ENCODE measurements around the gene UBN2.

DNA sequence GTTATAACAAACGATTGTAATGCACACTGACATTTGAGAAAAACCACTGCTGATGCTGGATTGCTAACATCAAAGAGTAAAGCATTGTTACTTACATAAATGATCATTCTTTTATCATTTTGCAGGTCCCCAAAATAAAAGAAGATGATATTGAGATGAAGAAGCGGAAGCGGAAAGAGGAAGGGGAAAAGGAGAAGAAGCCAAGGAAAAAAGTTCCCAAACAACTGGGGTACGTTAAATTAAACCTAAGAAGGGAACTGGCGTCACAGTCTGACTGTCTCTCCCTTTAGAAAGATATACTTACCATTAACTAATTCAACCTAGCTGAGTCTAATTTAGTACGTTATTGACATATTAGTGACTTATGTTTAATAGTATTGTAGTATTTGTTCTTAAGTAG, 28.1 kb downstream of the UBN2 start:
- no peak for TF ChIP-seq CTCF (IDR thresholded peaks at IDR 0.05)
- TF ChIP-seq POLR2A (IDR thresholded peaks at IDR 0.05) = no peak
